Stimulated activated naive CD8-positive, alpha-beta T cell treated with anti-CD3 and anti-CD28 coated beads, Interleukin-15, amount 100 ng/mL, for 72 hours (primary cell): ENCODE results near the gene IHH.
A peak's percentile ranks its signal among the peaks of the same experiment; 100 is the strongest.

Experiments
- ATAC-seq: fragments of 150-1000 bp; cut with Tn5 transposase; 2 replicates; pipeline ENCODE4 v1.10.0; 2021; ENCODE audit warnings: mild to moderate bottlenecking, moderate library complexity
- DNase-seq, 2 donors: peaks; one replicate each; pipeline ENCODE4 v3.0.0; 2021 to 2022
- H3K27ac Mint-ChIP-seq, 2 donors: one replicate each; pipeline ENCODE4 v1.8.0; 2022; ENCODE audit warnings: mild to moderate bottlenecking in 2 of 2, mixed read lengths in 2 of 2, moderate library complexity in 2 of 2
- H3K27me3 Mint-ChIP-seq: one replicate; pipeline ENCODE4 v1.8.0; 2022; ENCODE audit warnings: mixed read lengths
- H3K4me1 Mint-ChIP-seq: one replicate; pipeline ENCODE4 v1.8.0; 2022; ENCODE audit warnings: mild to moderate bottlenecking, mixed read lengths
- H3K4me3 Mint-ChIP-seq, 2 donors: one replicate each; pipeline ENCODE4 v1.8.0; 2022; ENCODE audit warnings: mild to moderate bottlenecking in 2 of 2, mixed read lengths in 2 of 2, moderate library complexity in 1 of 2
- H3K9me3 Mint-ChIP-seq, 2 donors: one replicate each; pipeline ENCODE4 v1.8.0; 2022; ENCODE audit warnings: mixed read lengths in 2 of 2

IHH gene

DNA sequence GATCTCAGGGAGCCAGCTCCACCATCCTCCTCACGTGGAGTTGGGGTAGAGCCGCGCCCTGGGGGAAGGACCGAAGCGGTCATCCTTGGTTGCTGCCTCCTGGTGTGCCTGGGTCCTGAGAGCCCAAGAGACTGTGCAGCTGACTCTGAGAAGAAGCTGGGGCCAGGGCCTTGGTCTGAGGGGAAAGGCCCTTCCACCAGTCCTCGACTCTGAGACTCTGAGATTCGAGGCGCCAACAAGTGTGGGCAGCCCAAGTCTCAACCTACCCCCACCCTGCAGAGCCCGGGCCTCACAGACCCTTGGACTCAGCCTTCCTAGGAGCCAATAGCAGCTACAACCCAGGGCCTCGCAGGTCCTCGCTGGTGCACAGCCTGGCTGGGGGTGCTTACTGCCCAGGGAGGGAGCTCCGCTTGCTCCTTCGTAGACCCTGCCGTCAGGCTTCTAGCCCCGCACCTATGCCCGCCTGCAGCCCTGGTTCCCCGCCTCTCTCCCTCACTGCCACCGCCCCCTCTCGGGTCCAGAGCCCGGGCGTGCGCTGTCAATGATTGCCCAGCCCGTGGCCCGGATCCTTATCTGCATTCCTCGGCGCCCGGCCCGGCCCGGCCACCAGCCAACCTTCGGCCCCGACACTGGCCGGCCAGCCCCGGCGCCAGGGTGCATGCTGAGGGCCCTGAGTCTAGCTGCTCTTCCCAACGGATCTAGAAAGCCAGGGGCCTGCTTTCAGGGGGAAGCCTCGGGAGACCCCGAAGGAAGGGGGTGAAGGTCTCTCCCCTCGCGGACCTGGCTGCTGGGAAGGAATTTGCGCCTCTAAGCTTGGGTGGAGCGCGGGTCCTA is 2.0 kb downstream of the IHH start:
- peak overlapping the region; percentile 67 to 85 for H3K4me3 Mint-ChIP-seq
- no peaks in the 10 kb centered on the region for H3K9me3 Mint-ChIP-seq
- DNase-seq (peak in 1 of 2 donors; percentile 14), ATAC-seq (peak; percentile 3)
- H3K4me1 Mint-ChIP-seq: peaks cover 30% of the 10 kb centered on the region
- no peak overlapping the region for H3K27ac Mint-ChIP-seq
- H3K27me3 Mint-ChIP-seq: peaks cover 95% of the 10 kb centered on the region

DNA sequence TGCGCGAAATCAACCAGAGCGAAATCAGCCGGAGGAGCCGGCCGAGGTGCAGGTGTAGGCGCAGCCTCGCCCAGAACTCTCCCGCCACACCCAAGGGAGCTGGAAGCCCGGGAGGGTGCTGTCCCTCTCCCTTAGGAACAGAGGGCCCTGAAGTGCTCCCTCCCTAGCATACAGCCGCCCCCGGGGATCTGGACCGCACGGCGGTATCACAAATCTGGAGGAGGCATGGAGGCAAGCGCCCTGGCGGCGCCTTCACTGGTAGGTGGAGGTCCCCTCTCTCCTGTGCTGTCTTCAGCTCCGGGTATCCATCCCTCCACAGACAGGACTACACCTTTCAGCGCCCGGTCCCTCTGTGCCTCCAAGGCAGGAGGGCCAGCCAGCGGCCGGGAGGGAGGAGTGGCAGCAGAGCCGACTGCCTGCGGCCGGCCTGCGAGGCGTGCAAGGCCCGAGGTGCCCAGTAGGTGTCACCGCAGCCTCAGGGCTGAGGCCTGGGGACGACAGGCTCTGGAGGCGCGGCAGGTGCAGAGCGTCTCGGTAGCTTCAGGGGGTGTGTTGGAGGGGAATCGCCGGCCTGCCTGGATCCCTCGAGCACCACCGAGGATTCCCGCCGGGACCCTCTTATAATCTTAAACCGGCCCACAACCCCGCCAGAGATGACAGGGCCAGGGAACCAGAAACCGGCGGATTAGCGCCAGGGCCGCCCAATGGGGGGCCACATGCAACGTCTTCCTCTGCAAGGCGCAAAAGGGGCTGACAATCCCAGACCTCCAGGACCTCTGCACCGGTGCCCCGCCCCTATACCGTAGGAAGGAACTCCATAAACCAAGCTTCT is 2.8 kb downstream of the IHH start:
- DNase-seq (peak; percentile 83 to 84), ATAC-seq (peak; percentile 90)
- Mint-ChIP-seq H3K9me3 (no peaks in the 10 kb centered on the region), H3K27ac (no peak overlapping the region), H3K4me3 (peak overlapping the region; percentile 76 to 85), H3K4me1 (peaks cover 30% of the 10 kb centered on the region), H3K27me3 (peaks cover 86% of the 10 kb centered on the region)

DNA sequence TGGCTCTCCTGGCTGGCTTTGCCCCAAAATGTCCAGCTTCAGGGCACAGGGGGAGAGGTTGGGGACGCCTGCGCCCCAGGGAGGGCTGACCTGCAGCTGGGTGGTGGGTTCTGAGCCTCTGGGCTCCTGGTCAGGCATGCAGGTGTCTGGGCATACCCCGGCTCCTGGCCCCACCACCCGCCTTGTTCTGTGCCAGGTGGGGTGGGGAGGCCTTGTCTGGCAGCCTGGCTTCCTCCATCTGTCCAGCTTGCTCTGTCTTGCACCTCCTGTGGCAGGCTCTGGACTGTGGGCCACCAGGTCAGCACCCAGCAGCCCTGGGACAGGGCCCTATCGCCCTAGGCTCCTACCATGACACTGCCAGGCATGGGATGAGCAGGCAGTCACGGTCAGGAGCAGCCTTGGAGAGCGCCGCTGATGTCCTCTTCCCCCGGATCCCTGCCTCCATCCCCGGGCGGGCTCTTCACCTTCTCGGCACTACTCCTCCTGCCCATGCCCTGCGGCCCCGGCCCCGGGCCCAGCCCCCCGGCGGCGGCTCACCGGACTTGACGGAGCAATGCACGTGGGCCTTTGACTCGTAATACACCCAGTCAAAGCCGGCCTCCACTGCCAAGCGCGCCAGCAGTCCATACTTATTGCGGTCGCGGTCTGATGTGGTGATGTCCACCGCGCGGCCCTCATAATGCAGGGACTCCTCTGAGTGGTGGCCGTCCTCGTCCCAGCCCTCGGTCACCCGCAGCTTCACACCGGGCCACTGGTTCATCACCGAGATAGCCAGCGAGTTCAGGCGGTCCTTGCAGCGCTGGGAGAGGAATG is 3.6 kb downstream of the IHH start:
- DNase-seq (peak in 1 of 2 donors; percentile 8), ATAC-seq (no peak)
- Mint-ChIP-seq H3K27me3 (peaks cover 78% of the 10 kb centered on the region), H3K27ac (no peak overlapping the region), H3K4me1 (peaks cover 30% of the 10 kb centered on the region), H3K4me3 (peak overlapping the region in 1 of 2 donors; percentile 85), H3K9me3 (no peaks in the 10 kb centered on the region)

DNA sequence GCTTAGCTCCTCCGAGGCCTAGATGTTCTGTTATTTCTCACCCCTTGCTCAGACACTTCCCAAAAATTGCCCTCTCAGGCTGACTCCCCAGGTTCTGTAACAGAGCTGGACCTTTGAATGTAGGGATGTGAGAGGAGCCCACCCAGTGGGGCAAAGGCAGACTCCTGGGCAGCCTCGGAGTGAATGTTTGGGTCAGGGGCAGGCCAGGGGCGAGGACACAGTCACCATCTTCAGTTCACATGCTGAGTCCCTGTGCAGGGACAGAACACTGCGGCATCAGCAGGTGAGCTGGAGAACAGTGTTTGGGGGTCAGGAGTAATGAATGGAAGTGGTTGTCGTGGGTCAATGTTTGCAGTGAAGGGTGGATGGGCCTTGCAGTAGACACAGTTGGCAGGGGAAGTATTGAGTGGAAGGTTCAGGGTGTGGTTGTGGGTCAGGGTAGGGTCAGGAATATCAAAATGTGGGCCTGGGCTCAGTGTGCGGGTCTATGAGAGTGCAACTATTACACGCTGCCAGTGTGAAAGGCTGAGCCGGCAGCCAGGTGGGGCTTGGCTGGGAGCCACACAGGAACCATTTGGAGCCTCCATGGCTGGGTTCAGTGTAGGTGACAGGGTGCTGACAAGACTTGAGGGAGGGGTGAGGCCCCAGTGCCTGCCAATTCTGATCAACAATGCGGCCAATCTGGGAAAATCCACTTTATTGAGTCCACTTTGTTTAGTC is 4.4 kb downstream of the IHH start:
- H3K27me3 Mint-ChIP-seq: peaks cover 75% of the 10 kb centered on the region
- ATAC-seq (no peak), DNase-seq (no peak)
- no peak overlapping the region for H3K4me3 Mint-ChIP-seq
- H3K9me3 Mint-ChIP-seq: no peaks in the 10 kb centered on the region
- H3K27ac Mint-ChIP-seq: no peak overlapping the region
- H3K4me1 Mint-ChIP-seq: peaks cover 30% of the 10 kb centered on the region

DNA sequence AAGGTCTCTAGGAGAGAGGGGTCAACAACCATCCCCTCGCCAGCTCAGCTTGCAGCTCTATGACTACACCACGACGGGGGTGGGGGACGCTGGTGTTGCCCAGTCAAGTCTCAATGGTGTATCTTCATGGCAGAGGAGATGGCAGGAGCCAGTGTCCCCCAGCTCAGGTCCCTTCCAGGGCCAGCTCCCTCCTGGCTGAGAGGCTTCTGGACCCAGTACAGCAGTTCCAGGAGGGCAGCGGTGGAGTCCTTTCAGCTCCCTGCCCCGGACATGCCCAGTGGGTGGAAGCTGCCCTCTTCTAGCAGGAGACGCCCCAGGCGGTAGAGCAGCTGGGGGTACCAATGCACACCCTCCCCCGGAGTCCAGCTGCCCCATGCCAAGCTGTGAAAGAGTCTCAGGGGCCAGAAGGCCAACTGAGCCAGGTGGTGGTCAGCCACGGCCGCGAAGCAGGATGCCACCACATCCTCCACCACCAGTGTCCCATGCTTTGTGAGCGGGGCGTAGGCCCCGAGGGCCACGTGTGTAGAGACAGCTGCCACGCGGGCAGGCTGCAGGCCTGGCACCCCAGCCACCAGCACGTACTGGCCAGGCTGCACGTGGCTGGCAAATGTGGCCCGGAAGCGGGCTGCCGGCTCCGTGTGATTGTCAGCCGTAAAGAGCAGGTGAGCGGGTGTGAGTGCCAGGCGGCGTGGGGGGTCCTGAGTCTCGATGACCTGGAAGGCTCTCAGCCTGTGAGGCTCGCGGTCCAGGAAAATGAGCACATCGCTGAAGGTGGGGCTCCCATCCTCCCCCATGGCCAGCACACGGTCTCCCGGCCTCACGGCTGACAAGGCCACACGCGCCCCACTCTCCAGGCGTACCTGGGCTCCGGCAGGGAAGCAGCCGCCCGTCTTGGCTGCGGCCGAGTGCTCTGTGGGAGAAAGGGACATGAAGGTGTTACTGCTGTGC is 5.5 kb downstream of the IHH start:
- no peak for DNase-seq
- Mint-ChIP-seq H3K9me3 (no peaks in the 10 kb centered on the region), H3K4me1 (peaks cover 28% of the 10 kb centered on the region), H3K27me3 (peaks cover 78% of the 10 kb centered on the region), H3K27ac (no peak overlapping the region), H3K4me3 (no peak overlapping the region)
- ATAC-seq: no peak

DNA sequence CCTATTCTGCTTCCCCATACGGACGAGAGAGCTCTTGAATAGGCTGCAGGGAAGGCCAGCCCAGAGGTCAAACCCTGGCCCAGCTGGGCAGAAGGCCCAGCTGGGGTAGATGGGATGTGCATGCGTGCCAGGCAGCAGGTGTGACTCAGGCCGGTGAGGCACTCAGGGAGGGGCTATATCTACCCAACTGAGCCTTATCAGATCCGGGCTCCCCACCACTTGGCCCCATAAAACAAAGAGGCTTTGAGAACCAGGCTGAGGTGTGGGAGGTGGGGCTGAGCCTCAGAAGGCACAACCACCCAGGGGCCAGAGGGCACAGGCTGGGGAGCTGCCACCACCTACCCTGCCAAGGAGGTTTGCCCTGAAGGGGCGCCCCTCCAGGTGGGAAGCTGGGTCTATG is 11.4 kb downstream of the IHH start:
- H3K27ac Mint-ChIP-seq: no peak overlapping the region
- no peaks in the 10 kb centered on the region for H3K9me3 Mint-ChIP-seq
- ATAC-seq (no peak), DNase-seq (no peak)
- no peaks in the 10 kb centered on the region for H3K4me1 Mint-ChIP-seq
- no peak overlapping the region for H3K4me3 Mint-ChIP-seq
- H3K27me3 Mint-ChIP-seq: peaks cover 76% of the 10 kb centered on the region

DNA sequence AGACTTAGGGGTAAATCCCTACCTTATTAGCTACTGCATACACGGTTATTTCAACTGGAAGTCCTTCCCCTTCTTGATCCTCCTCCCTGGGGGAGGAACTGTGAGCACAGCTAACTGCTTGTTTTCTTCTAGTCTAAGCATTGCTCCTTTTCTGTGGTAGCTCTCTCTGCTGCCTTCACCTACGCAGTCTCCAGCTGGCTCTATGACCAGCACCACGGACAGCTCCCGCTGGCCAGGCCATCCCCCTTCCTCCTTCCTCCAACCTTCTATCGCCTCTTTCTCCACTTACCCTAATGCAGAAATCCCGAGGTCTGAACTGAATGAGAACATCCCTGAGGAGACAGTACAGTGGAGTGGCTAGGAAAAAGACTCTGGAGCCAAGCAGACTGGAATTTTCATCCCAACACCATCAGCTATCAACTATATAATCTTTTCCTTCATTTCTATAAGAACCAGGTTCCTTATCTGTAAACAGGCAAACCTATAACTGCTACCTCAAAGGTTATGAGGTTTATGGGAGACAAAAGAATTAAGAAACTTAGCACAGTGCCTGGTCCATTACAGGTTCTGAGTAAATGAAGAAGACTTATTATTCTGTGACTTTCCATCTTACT is 14.7 kb downstream of the IHH start:
- Mint-ChIP-seq H3K4me3 (no peak overlapping the region), H3K9me3 (no peaks in the 10 kb centered on the region), H3K4me1 (peaks cover 5% of the 10 kb centered on the region), H3K27me3 (peaks cover 98% of the 10 kb centered on the region), H3K27ac (no peak overlapping the region)
- ATAC-seq: no peak
- DNase-seq: peak in 1 of 2 donors; percentile 17

DNA sequence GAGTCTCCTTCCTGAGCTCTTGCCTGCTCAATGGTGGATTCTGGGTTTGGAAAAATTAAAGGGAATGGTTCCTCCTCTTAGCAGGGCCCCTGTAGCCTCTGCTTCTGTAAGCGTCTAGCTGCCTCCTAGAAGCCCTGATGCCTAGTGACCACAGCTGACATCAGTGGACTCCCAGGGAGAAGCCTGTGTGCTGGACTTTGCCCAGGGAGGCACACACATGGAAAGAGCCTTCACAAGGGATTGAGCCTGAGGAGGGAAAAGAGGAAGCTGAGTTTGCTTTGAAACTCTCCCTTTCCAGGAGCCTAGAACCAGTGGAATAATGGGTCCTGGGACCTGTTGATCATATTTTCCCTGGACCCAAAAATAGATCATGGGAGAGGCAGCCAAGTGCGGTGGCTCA is 18.0 kb downstream of the IHH start:
- ATAC-seq (no peak), DNase-seq (no peak)
- H3K27me3 Mint-ChIP-seq: peaks cover 85% of the 10 kb centered on the region
- no peak overlapping the region for H3K4me3 Mint-ChIP-seq
- H3K9me3 Mint-ChIP-seq: no peaks in the 10 kb centered on the region
- no peak overlapping the region for H3K27ac Mint-ChIP-seq
- H3K4me1 Mint-ChIP-seq: peaks cover 7% of the 10 kb centered on the region

DNA sequence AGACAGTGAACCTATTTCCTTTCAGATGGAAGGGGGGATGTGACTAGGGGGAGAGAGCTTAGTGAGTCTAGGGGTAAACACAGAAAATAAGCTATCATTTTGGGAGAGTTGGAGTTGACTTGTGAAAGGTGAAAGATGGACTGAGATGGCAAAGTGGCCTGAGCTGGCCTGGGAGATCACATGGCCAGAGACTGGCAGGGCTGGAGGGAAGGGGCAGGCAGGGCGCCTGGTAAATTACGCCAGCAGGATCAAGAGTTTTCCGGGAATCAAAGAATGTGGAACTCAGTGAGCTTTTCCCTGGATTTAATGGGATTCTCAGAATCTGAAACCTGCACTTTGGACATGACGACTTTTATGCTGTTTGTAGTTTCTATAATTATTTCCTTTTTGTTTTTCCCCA is 18.6 kb downstream of the IHH start:
- peaks cover 85% of the 10 kb centered on the region for H3K27me3 Mint-ChIP-seq
- no peak for DNase-seq
- no peak overlapping the region for H3K27ac Mint-ChIP-seq
- peaks cover 7% of the 10 kb centered on the region for H3K4me1 Mint-ChIP-seq
- no peak overlapping the region for H3K4me3 Mint-ChIP-seq
- no peak for ATAC-seq
- H3K9me3 Mint-ChIP-seq: no peaks in the 10 kb centered on the region

DNA sequence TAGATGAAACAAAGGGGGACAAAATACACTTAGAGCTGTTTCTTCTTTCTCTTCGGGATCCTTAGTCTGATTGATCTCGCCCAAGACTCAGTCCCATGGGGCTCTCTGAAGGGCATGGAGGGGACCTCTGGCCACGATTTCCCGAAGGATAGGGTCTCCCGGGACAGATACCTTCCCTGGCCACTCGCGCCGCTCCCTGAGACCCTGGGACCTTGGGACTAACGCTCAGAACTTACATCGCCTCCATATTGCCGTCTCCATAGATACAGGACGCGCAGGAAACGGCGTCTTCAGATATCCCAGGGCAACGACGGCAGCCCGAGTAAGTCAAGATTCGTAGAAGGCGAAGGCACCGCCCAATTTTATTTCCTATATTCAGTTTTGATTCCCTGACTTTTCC is 19.5 kb downstream of the IHH start, which contains the start of gene CFAP65:
CFAP65 (minus strand) TSS at position 265 of the 400 bp plus-strand sequence. CDS start 2,468 bp downstream, outside the sequence.
- Mint-ChIP-seq H3K27ac (peak within 1 kb of the TSS in 1 of 2 donors; percentile 9), H3K4me3 (peak within 1 kb of the TSS; percentile 81 to 88), H3K9me3 (no peaks in the 10 kb centered on the region), H3K27me3 (peaks cover 84% of the 10 kb centered on the region), H3K4me1 (peaks cover 7% of the 10 kb centered on the region)
- ATAC-seq (peak; percentile 58), DNase-seq (peak in 1 of 2 donors; percentile 31)

DNA sequence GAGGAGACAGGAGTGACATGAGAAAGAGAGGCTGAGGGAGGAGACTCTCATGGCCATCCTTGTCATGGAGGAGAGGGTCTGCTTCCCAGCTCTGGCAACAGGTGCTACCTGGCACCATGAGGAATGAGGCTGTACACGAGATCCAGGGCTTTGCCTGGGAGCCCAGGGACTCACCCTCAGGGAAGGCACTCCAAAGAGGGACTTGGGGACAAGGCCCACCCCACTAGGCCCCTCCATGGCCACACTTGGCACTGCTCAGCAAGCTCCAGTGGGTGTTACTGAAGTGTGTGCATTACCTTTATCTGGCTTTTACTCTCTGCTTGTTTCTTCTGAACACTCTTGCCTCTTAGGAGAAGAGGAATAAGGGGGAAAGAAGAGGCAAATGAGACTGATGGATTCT is 22.1 kb downstream of the IHH start:
- Mint-ChIP-seq H3K27me3 (peaks cover 85% of the 10 kb centered on the region), H3K4me1 (peaks cover 7% of the 10 kb centered on the region), H3K27ac (no peak overlapping the region), H3K9me3 (no peaks in the 10 kb centered on the region), H3K4me3 (no peak overlapping the region)
- ATAC-seq (no peak), DNase-seq (no peak)

DNA sequence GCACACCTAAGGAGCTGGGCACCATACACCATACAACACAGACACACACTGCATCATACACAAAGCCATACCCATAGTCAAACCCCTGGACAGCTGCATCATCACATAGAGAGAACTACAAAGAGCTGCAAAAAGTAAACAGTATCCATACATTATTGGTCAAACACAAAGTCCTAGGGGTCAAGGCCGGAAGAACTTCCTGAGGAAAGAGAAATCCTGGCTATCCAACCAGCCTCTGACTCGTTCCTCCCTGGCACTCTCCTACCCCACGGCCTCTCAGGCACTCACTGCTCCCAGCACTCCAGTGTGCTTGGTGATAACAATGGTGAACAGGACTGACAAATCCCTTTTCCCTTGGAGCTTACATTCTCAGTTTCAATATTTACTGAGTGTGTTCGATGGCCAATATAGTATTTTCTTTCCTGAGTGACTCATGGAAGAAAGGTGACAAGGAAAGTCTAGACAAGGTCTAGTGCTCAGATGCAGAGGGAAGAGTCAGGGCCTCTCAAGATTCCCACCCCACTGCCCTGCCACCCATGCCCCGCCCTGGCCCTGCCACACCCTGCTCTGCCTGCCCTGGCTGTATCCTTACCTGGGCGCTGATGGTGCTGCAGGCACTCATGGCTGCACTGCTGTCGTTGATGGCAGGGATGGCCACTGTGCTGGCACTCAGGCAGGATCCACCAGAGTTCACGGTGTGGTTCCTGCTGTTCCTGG is 22.8 kb downstream of the IHH start:
- no peak for ATAC-seq
- Mint-ChIP-seq H3K9me3 (no peaks in the 10 kb centered on the region), H3K4me1 (peaks cover 7% of the 10 kb centered on the region), H3K27me3 (peaks cover 85% of the 10 kb centered on the region), H3K27ac (no peak overlapping the region), H3K4me3 (no peak overlapping the region)
- DNase-seq: no peak

DNA sequence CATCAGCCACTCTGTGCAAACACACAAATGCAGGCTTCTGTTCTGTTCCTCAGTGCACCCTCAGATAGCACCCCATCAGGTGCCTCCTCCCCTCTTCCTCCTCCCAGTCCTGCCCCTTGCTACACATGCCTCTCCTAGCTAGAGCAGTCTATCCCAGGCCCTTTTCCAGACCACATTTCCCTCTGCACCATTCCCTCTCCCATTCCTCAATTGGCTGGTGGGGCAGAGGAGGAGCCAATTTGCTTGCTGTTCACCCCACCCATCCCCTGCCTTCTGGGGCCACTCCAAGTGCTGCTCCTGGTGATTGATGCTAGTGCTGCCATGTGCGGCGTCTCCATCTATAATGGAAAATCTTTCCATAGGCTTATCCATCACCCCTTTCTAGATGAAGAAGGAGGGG is 24.8 kb downstream of the IHH start:
- Mint-ChIP-seq H3K4me1 (peaks cover under 1% of the 10 kb centered on the region), H3K27me3 (peaks cover 84% of the 10 kb centered on the region), H3K4me3 (no peak overlapping the region), H3K9me3 (no peaks in the 10 kb centered on the region), H3K27ac (no peak overlapping the region)
- DNase-seq (no peak), ATAC-seq (no peak)
